Femur (tissue), 1 donor: ENCODE data around the gene VAMP3.
A peak's percentile ranks its signal among the peaks of the same experiment; 100 is the strongest.

ENCODE experiments used
- DNase-seq: peaks from one replicate; pipeline ENCODE4 v3.0.0-alpha.2; 2017

VAMP3 gene, protein sequence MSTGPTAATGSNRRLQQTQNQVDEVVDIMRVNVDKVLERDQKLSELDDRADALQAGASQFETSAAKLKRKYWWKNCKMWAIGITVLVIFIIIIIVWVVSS

DNA sequence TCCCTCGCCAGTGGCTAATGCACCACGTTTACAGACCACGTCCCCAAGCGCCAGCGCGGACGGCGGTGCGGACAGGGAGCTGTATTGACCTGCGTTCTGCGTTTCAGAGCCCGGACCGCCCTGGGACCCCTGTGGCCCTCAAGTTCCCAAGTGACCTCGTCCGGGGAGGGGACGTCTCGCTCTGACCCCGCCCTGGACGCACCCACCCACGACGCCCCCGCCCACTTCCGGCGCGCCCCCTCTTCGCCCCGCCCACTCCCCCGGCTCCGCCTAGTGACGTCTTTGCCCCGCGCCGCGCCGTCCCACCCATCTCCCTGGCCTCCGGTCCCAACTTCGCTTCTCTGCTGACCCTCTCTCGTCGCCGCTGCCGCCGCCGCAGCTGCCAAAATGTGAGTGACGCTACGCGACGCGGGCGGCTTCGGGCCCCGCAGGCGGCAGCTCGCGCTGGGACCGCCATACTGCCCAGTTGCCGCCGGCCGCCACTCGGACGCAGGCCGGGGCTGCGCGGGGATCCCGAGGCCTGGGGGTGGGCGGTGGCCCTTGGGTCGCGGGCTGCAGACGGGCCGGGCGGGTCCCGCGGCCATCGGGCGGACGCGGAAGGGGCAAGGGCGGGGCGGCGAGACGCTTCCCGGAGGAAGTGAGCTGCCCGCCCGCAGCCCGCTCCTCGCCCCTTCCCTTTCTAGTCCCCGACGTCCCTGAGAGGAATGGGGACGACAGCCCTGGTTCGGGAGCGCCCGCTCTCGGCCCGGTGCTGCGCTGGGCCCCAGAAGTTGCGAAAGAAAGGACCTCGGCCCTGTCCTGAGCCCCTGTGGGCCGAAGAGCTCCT is at the start of gene VAMP3:
Gene VAMP3, plus strand, starts transcription at position 300 of the 826 bp plus-strand sequence. Its CDS starts 88 bp downstream, at position 388.
- DNase-seq, result peak; percentile 93

DNA sequence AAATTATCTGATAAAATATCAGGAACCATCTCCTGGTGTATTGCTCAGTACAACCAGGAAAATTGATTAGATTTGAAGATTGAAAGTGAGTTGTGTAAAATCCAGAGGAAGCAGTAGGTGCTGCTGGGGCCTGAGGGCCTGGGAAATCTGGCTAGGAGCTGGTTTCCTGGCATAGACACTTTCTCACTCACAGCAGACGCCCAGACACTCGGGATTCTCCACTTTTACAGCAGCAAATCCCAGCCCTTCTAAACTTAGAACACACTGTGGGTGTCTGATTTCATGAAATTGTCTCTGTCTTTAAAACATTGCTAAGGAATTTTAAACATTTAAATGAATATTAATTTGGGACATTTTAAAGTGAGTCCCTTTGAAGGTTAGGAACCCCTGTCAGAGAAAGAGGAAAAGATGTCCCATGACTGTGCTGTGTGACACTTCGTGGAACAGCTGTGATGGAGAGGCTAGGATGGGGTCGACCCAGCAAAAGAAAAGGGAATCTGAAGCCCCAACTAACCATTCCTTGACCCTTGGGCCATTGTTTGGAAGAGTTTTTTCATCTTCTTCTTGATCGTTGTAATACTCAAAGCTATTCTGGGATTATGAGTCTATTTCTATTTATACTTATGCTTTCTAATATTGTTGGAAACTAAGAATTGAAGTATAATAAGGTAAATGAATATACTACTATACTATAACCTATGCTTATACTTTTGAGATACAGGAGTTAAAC is 49.0 kb upstream of the VAMP3 start:
- no peak for DNase-seq

DNA sequence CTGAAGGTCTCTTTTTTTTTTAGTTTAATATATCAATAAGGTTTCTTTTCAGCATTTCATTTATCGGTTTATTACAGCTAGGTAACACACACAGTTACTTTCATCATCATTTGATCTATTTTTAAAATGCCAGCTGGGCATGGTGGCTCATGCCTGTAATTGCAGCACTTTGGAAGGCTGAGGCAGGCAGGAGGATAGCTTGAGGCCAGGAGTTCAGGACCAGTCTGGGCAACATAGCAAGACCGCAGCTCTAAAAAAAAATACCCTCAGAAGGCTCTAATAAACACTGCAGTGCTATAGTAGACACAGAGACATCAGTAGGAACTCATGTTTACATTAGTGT is 48.5 kb upstream of the VAMP3 start:
- no peak for DNase-seq

DNA sequence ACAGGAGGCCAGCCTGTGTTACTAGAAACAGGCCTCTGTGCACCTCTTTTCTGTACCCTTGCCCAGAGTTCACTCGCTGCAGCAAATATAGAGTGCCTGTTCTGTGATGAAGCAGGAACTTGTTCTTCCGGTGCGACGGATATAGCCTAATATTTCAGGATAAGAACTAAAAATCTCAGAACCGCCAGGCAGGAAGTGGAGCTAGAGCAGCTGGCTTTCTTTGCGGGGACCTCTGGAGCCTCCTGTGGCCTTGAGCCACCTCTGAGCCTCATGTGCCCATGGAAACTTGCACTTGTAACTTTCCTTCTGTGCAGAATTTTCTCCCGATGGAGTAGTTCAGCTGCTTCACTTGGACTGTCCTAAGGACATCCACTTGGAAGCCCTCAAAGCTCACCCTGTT is 44.5 kb upstream of the VAMP3 start:
- DNase-seq, result no peak

DNA sequence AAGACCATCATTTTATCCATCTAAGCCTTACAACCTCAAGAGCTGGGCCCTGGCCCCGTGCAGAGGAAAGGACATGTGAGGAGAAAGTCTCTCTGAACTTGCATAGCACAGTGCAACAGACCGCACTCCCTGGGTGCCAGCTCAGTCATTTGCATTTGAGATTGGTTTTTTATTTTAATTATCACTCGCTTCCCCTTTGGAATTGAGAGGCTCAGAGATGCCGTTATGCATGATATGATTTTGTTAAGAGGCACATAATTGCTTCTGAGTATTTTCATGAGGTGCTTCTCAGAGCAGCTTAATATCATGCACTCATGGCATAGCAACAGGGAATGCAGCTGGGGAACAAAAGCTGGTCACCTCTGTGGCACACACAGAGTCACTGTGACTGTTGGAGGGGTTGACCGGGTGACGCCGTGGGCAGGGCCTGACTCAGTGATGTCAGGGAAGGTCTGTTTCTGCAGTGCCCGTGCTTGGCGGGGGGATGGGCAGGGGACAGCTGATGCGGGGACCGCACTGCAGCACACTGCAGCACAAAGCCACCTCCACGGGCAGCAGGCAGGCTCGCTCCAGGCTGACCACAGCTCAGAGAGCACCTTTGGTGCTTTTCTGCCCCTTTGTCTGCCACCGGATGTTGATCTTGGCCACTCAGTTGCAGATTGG is 43.2 kb upstream of the VAMP3 start:
- no peak for DNase-seq

DNA sequence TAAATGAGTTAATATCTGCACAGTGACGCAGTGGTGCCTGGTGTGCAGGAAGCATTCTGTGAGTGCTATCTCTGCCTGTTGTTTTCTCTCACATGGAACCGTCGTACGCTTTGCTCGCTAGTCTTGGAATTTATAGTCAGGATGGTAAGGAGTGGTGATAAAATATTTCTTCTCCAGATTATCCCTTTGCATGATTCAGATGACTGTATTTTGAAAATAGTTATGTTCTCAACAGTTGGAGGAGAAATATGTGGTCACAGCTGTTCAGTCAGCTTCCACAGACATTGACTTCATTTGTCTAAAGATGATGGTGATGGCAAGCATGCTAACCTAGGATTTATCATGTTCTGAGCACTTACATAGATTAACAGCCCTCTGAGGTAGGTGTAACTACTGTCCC is 41.3 kb upstream of the VAMP3 start:
- DNase-seq, result no peak

DNA sequence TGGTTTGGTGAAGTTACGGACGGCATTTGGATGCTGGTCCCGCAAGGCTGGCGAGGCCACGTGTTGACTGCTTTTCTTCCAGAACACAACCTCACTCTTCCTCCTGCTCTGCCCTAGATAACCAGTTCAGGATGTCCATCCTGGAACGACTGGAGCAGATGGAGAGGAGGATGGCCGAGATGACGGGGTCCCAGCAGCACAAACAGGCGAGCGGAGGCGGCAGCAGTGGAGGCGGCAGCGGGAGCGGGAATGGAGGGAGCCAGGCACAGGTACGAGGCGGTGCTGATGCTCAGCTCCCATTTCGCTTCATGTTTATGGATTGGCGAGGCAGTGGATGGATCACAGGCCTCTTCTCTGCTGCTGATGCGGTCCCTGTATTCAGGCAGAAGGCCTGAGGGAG is 38.8 kb upstream of the VAMP3 start:
- no peak for DNase-seq

DNA sequence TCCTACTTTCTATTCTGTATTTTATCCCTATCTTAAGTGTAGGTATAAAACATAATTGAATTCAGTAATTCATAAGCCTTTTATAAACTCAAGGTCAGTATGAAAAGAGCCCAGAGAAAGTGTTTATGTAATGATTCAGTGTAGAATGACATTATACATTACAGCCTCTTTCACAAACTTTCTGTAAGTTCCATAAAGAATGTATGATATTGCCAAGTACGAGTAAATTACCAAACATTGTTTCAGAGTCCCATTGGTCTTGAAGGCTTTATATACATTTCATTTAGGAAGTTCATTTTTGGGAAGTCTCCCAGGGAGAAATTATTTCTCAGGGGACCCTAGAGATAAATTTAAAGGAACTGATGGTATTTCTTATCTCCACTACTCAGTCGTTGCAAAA is 37.8 kb upstream of the VAMP3 start:
- no peak for DNase-seq

DNA sequence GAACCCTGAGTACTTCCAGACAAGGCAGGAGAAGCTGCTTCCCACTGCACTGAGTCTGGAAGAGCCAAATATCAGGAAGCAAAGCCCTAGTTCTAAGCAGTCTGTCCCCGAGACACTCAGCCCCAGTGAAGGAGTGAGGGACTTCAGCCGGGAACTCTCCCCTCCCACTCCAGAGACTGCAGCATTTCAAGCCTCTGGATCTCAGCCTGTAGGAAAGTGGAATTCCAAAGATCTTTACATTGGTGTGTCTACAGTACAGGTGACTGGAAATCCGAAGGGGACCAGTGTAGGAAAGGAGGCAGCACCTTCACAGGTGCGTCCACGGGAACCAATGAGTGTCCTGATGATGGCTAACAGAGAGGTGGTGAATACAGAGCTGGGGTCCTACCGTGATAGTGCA is 33.1 kb upstream of the VAMP3 start:
- DNase-seq, result no peak

DNA sequence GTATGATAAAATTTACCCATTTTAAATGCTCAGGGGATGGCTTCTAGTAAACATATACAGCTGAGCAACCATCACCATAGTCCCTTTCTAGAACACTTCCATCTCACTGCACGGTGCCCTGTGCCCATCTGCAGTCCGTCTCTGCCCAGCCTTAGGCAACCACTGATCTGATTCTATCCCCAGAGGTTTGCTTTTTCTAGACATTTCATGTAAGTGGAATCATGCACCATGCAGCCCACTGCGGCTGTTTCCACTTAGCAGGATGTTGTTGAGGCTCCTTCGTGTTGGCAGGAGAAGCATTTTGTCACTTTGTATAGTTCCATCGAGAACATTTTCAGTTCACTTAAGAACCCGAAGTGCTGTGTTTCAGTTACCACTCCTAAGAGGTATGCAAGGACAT is 27.8 kb upstream of the VAMP3 start:
- no peak for DNase-seq

DNA sequence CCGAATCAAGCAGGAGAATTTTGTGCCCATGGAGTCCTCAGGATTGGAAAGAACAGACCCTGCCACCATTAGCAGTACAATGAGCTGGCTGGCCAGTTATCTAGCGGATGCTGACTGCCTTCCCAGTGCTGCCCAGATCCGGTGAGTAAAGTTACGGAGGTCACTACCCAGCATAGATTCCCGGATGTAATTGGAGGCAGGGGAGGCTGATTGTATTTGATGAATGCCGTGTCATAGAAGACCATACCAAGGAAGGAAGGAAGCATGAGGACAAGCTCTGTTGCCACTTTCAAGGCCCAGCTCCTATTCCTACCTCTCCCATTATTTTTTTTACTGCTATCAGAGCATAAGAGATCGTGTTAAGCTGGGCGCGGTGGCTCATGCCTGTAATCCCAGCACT is 26.2 kb upstream of the VAMP3 start:
- DNase-seq, result no peak

DNA sequence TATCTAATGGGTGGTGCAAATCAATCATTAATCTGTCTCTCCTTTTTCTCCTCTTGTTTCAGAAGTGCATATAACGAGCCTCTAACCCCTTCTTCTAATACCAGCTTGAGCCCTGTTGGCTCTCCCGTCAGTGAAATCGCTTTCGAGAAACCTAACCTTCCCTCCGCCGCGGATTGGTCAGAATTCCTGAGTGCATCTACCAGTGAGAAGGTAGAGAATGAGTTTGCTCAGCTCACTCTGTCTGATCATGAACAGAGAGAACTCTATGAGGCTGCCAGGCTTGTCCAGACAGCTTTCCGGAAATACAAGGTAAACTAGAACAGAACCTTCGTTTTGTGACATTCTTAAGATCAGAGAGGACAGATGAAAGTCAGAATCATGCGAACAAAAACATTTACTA is 25.3 kb upstream of the VAMP3 start:
- DNase-seq, result no peak

DNA sequence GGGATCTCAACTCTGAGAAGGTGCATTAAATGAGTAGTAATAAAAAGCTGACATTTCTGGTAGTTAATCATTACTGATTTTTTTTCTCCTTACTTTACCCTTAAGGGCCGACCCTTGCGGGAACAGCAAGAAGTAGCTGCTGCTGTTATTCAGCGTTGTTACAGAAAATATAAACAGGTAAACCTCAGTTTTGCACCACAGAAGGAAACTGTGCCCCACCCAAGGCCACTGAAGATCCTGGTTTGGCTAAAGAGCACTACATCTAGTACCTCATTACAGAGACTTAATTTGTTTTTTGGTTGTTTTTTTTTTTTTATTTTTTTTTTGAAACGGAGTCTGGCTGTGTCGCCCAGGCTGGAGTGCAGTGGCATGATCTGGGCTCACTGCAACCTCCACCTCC is 23.5 kb upstream of the VAMP3 start:
- DNase-seq, result no peak

DNA sequence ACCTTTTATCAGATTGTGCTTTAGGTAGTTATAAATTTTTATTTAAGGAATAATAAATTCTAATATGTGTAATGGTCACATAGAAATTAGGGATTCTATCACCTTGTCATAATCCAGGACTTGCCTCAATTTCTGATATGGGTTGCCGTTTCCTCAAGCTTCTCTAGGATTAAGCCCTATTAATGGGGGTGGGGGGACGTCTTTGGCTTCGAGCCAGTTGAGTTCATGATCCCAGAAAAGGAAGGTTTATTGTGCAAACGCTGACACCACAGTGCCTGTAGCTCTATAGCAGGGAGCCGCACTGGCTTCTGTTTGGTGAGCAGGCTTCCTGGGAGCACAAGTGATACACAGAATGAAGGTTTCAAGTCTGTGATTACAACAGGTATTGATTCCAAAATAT is 22.0 kb upstream of the VAMP3 start:
- DNase-seq, result no peak

DNA sequence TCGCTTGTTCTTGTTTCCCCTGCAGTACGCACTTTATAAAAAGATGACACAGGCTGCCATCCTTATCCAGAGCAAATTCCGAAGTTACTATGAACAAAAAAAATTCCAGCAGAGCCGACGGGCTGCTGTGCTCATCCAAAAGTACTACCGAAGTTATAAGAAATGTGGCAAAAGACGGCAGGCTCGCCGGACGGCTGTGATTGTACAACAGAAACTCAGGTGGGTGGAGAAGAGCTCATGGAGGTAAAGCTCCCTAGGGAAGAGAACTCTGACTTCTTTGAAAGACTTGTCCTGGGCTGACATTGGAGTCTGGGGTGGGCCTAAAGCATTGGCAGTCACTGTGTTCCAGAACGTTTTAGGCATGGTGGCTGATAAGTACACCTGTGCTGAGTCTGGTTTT is 19.9 kb upstream of the VAMP3 start:
- DNase-seq, result no peak

DNA sequence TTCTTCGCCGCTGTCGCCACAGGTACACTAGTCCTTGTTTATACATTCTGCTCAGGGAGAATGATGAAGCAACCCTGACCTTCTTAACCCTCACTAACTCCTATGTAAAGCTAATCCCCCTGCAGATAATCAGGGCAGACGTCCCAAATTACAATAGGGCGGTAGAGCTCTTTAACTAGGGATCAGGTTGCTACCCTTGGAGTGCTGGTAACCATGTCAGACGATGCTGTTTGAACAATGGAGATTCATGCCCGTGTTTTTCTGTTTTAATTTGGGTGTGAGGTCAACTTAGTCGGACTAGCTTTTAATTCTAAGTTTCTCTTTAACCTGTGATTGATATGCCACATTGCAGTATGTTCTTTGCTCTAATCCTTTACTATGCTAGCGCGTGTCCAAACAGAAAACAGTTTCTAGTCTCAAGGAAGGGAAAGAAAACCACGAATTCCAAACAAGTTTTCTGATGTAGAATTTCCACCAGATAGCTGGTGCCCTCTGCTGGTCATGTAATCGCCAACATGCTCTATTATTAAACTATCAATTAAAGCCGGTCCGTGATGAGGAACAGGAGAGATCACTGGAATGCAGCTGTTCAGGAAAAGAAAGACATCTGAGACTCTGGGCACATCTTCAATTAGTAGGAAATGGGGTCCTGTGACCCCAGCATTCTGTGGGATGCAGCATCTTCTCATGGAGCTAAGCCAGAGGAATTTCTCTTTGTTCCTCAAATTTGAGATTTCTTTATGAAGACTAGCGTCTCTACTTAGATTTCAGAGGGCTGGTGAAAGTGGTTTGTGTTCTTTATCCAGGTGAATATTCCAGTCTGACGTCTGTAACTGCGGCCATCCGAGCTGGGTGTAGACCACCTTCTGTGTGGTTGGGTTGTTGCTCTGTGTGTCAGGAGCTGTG is 18.3 kb upstream of the VAMP3 start:
- peak; percentile 75 for DNase-seq

DNA sequence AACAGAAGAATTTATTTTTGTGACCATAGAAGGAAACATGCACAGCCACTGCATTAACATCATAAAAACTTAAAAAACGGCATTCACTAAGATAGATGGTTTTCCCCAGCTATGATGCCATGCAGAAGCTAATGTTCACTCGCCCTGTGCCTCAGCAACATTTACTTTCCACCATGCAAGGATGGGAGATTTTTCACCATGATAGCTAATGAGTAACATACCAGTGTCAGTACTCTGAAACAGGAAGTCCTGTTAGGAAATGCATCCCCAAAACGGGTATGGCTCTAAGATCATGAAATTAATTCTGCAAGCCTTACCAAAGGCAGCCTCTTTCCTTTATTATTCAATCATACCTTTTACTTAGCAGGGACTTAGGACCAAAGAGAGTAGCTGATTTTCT is 17.5 kb upstream of the VAMP3 start:
- no peak for DNase-seq

DNA sequence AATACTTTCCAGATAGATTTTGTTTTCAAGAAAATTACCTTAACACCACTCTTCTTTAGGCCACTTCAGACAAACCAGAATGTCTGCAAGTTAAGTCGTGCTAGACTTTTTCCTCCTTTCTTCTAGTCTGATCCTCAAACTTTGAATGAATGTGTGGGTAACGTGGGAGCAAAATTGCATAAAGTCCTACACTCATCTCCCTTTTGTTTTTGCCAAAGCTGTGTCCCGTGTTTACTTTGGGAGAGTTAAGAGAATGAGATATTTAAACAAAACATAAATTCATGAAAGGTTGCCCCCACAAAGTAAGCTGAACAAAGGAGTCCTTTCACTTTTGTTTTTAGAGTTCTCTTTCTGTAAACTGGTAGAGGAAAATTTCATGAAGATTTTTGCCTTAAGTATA is 16.9 kb upstream of the VAMP3 start:
- DNase-seq, result no peak

DNA sequence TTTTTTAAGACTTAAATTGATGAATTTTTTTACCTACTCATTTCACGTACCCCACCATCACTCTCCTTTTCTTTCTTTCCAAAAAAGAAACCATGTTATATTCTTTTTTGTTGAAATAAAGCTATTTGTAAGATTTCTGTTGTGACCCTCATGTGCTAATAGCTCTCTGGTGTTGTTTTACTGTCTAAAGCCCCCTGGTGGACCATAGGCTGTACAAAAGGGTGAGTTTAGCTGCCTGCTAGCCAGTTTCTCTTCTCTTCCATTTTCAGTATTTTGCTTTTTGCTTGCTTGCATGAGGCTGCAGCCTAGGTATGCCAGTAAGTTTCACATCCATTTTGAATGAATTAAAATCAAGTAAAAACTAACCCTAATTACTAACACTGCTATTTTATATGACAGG is 15.6 kb upstream of the VAMP3 start:
- DNase-seq, result no peak

DNA sequence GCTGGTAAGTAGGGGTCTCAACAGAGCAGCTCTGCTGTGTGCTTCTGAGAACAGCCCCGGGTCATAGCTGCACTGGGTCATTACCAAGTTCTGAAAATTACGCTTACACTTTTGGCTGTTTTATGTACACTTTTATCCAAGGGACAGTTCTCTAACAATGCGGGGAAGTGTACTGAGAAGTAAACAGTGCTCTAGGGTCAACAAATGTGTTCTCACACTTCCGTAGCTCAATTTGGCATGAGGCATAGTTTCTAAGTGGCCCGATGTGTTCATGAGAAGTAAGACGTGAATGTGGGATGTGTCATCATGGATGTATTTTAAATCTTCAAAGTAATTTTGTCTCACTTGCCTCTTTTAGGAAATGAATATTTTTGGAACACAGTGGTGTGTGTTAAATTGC is 10.9 kb upstream of the VAMP3 start:
- no peak for DNase-seq

DNA sequence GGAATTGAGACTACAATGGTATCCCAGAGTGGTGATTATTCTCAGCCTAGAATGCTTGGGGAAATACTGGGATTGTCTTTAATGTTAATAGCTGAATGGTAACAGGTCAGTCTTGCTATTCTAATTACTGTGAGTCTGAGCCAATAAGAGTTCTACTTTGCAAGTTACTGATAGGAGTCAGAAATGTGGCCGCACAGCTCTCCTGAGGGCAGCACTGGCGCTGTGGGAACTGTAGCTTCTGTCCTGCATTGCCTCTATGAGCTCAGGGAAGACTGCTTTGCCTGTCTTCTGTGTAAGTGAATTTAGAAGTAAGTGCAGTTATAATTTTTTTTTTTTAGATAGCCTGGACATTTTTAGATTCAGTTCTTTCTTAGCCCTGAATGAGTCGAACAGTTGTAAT is 10.0 kb upstream of the VAMP3 start:
- DNase-seq, result no peak

DNA sequence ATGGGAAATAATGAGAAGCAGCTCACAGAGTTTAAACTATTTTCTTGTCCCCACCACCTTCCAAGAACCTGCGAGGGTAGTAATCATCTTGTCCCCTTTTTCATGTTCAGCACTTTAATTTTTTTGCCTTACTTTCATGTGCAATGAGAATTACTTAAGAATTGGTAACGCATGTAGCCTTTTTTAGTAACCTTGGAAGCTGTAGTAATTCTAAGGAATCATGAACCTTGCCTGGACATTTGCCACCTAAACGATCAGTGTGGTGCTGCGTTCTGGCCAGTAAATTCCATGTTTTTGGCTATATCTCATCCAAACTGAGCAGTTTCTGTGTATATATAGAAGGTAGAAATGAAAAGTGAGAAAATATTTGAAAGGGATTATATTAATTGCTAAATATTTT is 3.9 kb upstream of the VAMP3 start:
- DNase-seq, result no peak

DNA sequence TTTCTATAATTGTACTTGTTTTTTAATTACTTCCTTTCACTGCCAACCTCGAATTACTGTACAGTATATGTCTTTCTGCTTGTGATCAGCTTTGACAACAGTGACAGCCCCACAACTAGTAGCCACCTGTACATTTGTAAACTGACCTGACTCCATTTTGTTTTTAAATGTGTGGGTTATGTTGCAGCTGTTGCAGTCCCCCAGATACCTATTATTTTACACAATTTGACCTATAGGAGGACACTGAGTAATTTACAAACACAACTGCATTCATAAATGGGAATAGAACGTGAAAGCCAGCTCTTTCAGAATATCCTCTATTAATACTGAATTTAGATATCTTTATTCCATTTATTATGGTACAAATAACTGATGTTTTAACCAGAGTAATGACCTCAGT is 2.5 kb upstream of the VAMP3 start:
- no peak for DNase-seq
